SK-N-MC (cell line): Measurements from ENCODE around the gene ULK4.

ENCODE experiments used
- EZH2 ChIP-seq: fragments of 200-600 bp; sonication (generic); IDR thresholded peaks from one replicate; pipeline ENCODE4 v1.6.1; 2017; ENCODE audit warnings: antibody characterized with exemption
- FOXP2 ChIP-seq: optimal IDR thresholded peaks from 2 replicates; pipeline ENCODE3; 2011; ENCODE audit warnings: mild to moderate bottlenecking, moderate library complexity; ENCODE audit not compliant: insufficient read depth; ENCODE audit errors: extremely low read length, control extremely low read depth
- POLR2AphosphoS5 ChIP-seq: IDR thresholded peaks from 2 replicates; pipeline ENCODE4 v1.6.1; 2012; ENCODE audit warnings: mild to moderate bottlenecking, low read depth, low read length, borderline replicate concordance

DNA sequence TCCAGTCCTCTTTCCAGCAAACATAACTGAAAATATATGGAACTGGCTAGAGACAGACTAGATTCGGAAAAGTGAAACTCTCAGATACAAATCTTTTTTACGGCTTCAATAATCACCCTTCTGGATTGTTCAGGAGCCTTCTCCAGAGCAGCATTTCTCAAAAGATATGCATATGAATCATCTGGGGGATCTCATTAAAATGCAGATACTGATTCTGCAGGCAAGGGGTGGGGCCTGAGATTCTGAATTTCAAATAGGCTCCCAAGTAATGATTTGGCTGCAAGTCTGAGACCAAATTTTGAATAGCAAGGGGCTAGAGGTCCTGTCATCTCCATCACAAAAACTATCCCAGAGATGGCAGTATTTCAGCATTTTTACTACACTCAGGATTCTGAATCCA, 597.2 kb downstream of the ULK4 start:
- no peak for TF ChIP-seq EZH2
- no peak for TF ChIP-seq POLR2AphosphoS5
- TF ChIP-seq FOXP2: no peak
